ENCODE measurements around the gene RAD51B. TPM values are rescaled to one million over a fixed set of nuclear protein-coding genes. Genes with fewer than 3 reads are reported as not detected.

Gene RAD51B
- total and polyA plus RNA-seq, 2 of the 13 experiments (the other 11 are each of a cell fraction or from before 2014, with no cell fraction given): 7.0 to 9.5 TPM

DNA sequence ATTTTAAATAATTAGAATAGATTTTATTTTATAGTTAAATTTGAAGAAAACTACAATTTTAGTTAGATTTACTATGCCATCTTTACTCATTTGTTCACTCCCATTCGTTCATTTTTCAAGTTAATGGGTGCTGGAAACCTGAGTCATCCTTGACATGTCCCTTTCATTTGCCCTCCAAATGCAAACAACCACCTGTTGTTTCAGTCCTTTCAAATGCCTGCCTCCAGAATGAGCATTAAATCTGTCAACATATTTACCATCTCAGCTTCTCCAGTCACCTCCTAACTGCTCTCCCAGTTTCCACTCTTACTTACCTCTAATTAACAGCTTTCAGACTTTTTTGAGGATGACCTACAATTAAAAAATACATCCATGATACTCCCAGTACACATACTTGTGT is 375.5 kb downstream of the RAD51B start (continued):
- 0 out of 2 replicates have a peak, but pooled peaks have one; percentile 26 for TF ChIP-seq ZMYM4 (CRISPR knock-in tag; IDR thresholded peaks at IDR 0.05)
- no peak for TF ChIP-seq SKI (IDR thresholded peaks at IDR 0.05; ENCODE audit: partially characterized antibody)
- TF ChIP-seq, protein P1, sequence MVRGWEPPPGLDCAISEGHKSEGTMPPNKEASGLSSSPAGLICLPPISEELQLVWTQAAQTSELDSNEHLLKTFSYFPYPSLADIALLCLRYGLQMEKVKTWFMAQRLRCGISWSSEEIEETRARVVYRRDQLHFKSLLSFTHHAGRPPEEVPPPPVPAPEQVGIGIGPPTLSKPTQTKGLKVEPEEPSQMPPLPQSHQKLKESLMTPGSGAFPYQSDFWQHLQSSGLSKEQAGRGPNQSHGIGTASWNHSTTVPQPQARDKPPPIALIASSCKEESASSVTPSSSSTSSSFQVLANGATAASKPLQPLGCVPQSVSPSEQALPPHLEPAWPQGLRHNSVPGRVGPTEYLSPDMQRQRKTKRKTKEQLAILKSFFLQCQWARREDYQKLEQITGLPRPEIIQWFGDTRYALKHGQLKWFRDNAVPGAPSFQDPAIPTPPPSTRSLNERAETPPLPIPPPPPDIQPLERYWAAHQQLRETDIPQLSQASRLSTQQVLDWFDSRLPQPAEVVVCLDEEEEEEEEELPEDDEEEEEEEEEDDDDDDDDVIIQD (CRISPR knock-in tag; IDR thresholded peaks at IDR 0.05; ENCODE audit: low read depth): peak; percentile 84; the same call in 1 of the 2 replicates
- TF ChIP-seq, protein P2, sequence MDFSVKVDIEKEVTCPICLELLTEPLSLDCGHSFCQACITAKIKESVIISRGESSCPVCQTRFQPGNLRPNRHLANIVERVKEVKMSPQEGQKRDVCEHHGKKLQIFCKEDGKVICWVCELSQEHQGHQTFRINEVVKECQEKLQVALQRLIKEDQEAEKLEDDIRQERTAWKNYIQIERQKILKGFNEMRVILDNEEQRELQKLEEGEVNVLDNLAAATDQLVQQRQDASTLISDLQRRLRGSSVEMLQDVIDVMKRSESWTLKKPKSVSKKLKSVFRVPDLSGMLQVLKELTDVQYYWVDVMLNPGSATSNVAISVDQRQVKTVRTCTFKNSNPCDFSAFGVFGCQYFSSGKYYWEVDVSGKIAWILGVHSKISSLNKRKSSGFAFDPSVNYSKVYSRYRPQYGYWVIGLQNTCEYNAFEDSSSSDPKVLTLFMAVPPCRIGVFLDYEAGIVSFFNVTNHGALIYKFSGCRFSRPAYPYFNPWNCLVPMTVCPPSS (IDR thresholded peaks at IDR 0.05): no peak
- no peak for TF ChIP-seq ZNF816 (CRISPR knock-in tag; IDR thresholded peaks at IDR 0.05; ENCODE audit: borderline replicate concordance)
- TF ChIP-seq ZNF644 (CRISPR knock-in tag; IDR thresholded peaks at IDR 0.05; ENCODE audit: low read depth): 0 out of 2 replicates have a peak, but pooled peaks have one; percentile 44
- no peak for TF ChIP-seq HHEX (CRISPR knock-in tag; IDR thresholded peaks at IDR 0.05)
- TF ChIP-seq NFE2 (CRISPR knock-in tag; IDR thresholded peaks at IDR 0.05): 0 out of 2 replicates have a peak, but pooled peaks have one; percentile 37
- no peak for TF ChIP-seq RBM39 (IDR thresholded peaks at IDR 0.05; ENCODE audit: low read depth, low read length, poor library complexity, severe bottlenecking)
- TF ChIP-seq, protein P3, sequence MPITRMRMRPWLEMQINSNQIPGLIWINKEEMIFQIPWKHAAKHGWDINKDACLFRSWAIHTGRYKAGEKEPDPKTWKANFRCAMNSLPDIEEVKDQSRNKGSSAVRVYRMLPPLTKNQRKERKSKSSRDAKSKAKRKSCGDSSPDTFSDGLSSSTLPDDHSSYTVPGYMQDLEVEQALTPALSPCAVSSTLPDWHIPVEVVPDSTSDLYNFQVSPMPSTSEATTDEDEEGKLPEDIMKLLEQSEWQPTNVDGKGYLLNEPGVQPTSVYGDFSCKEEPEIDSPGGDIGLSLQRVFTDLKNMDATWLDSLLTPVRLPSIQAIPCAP (CRISPR knock-in tag; IDR thresholded peaks at IDR 0.05; ENCODE audit: low read depth): no peak
- TF ChIP-seq ZNF549 (CRISPR knock-in tag; IDR thresholded peaks at IDR 0.05): no peak
- TF ChIP-seq POGZ (CRISPR knock-in tag; IDR thresholded peaks at IDR 0.05): peak; percentile 45
- no peak for TF ChIP-seq ZNF557 (CRISPR knock-in tag; IDR thresholded peaks at IDR 0.05)
- no peak for TF ChIP-seq SOX6 (IDR thresholded peaks at IDR 0.05)
- peak; percentile 55 for TF ChIP-seq SOX6 (CRISPR knock-in tag; IDR thresholded peaks at IDR 0.05)
- no peak for TF ChIP-seq ZNF367 (CRISPR knock-in tag; IDR thresholded peaks at IDR 0.05; ENCODE audit: borderline replicate concordance)
- TF ChIP-seq ZNF563 (CRISPR knock-in tag; IDR thresholded peaks at IDR 0.05): no peak
- TF ChIP-seq, protein P4, sequence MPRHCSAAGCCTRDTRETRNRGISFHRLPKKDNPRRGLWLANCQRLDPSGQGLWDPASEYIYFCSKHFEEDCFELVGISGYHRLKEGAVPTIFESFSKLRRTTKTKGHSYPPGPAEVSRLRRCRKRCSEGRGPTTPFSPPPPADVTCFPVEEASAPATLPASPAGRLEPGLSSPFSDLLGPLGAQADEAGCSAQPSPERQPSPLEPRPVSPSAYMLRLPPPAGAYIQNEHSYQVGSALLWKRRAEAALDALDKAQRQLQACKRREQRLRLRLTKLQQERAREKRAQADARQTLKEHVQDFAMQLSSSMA (CRISPR knock-in tag; IDR thresholded peaks at IDR 0.05): no peak
- TF ChIP-seq, protein P5, sequence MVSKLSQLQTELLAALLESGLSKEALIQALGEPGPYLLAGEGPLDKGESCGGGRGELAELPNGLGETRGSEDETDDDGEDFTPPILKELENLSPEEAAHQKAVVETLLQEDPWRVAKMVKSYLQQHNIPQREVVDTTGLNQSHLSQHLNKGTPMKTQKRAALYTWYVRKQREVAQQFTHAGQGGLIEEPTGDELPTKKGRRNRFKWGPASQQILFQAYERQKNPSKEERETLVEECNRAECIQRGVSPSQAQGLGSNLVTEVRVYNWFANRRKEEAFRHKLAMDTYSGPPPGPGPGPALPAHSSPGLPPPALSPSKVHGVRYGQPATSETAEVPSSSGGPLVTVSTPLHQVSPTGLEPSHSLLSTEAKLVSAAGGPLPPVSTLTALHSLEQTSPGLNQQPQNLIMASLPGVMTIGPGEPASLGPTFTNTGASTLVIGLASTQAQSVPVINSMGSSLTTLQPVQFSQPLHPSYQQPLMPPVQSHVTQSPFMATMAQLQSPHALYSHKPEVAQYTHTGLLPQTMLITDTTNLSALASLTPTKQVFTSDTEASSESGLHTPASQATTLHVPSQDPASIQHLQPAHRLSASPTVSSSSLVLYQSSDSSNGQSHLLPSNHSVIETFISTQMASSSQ (IDR thresholded peaks at IDR 0.05; ENCODE audit: low read depth): peak; percentile 53; the same call in 1 of the 2 replicates
- TF ChIP-seq, protein P5 (CRISPR knock-in tag; IDR thresholded peaks at IDR 0.05; ENCODE audit: borderline replicate concordance): no peak
- TF ChIP-seq ZNF124 (CRISPR knock-in tag; IDR thresholded peaks at IDR 0.05): no peak
- TF ChIP-seq, protein P6, sequence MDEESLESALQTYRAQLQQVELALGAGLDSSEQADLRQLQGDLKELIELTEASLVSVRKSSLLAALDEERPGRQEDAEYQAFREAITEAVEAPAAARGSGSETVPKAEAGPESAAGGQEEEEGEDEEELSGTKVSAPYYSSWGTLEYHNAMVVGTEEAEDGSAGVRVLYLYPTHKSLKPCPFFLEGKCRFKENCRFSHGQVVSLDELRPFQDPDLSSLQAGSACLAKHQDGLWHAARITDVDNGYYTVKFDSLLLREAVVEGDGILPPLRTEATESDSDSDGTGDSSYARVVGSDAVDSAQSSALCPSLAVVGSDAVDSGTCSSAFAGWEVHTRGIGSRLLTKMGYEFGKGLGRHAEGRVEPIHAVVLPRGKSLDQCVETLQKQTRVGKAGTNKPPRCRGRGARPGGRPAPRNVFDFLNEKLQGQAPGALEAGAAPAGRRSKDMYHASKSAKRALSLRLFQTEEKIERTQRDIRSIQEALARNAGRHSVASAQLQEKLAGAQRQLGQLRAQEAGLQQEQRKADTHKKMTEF (CRISPR knock-in tag; IDR thresholded peaks at IDR 0.05): peak; percentile 50; the same call in 1 of the 2 replicates

All from HepG2 (cell line).